IMR-90 (cell line): ENCODE measurements around the gene MRTFA. TPM values are rescaled to one million over a fixed set of nuclear protein-coding genes. Genes with fewer than 3 reads are reported as not detected.

Experiments used
- ATAC-seq: fragments of 200-7000 bp; cut with Tn5 transposase; 2 replicates; pipeline ENCODE4 v1.9.1; 2020; ENCODE audit warnings: low read depth, mild to moderate bottlenecking, moderate library complexity
- BruUV-seq: library from RNA; stranded (reverse); fragments of 400-500 nt; replicated peaks from 2 replicates; lab custom pipeline; 2021; lab: Mats Ljungman, UMichigan
- CTCF ChIA-PET: fragments of 300-600 bp; formaldehyde crosslinking; extraction: SDS; loops from one replicate; lab custom pipeline; 2021; ENCODE audit warnings: antibody characterized with exemption; lab: Yijun Ruan, JAX
- POLR2A ChIA-PET: fragments of 300-600 bp; sonication (Branson Sonifier 250); formaldehyde crosslinking; loops from one replicate; lab custom pipeline; 2022; ENCODE audit warnings: antibody characterized with exemption; ENCODE audit not compliant: unreplicated experiment; lab: Charles Lee
- DNase-seq: peaks from one replicate; pipeline ENCODE4 v3.0.0; 2013
- H2AFZ ChIP-seq: replicated peaks from 2 replicates; pipeline ENCODE3; 2013; ENCODE audit warnings: low read length, mild to moderate bottlenecking; ENCODE audit not compliant: poor library complexity
- H2AK5ac ChIP-seq: 2 replicates; pipeline ENCODE4 v1.6.1; 2013; ENCODE audit warnings: low read depth, low read length, inconsistent platforms
- H2AK9ac ChIP-seq: replicated peaks from 2 replicates; pipeline ENCODE3; 2013; ENCODE audit warnings: mild to moderate bottlenecking, low read depth, low read length, moderate library complexity; ENCODE audit not compliant: poor library complexity
- H2BK120ac ChIP-seq: 2 replicates; pipeline ENCODE4 v1.6.1; 2013; ENCODE audit warnings: low read depth, low read length, inconsistent platforms
- H2BK15ac ChIP-seq: 3 replicates; pipeline ENCODE4 v1.6.1; 2013; ENCODE audit warnings: low read depth, low read length, inconsistent platforms
- H2BK20ac ChIP-seq: 2 replicates; pipeline ENCODE4 v1.6.1; 2013; ENCODE audit warnings: low read depth, mild to moderate bottlenecking, inconsistent platforms, low read length, moderate library complexity
- H2BK5ac ChIP-seq: 2 replicates; pipeline ENCODE4 v1.6.1; 2013; ENCODE audit warnings: mild to moderate bottlenecking, low read depth, low read length, inconsistent platforms; ENCODE audit not compliant: poor library complexity, severe bottlenecking
- H3K14ac ChIP-seq: replicated peaks from 2 replicates; pipeline ENCODE4 v1.6.1; 2013; ENCODE audit warnings: low read depth, low read length, inconsistent platforms
- H3K18ac ChIP-seq: 2 replicates; pipeline ENCODE4 v1.6.1; 2013; ENCODE audit warnings: low read depth, low read length, control low read depth
- H3K23ac ChIP-seq: 2 replicates; pipeline ENCODE4 v1.6.1; 2013; ENCODE audit warnings: low read depth, low read length, inconsistent platforms
- H3K27ac ChIP-seq: 2 replicates; pipeline ENCODE4 v1.5.1; 2013; ENCODE audit warnings: mild to moderate bottlenecking, control low read depth, low read length; ENCODE audit not compliant: insufficient read depth
- H3K27me3 ChIP-seq: 2 replicates; pipeline ENCODE4 v1.6.1; 2013; ENCODE audit warnings: low read length; ENCODE audit not compliant: control insufficient read depth, insufficient read depth
- H3K36me3 ChIP-seq: 2 replicates; pipeline ENCODE4 v1.6.1; 2013; ENCODE audit warnings: low read length, mixed read lengths; ENCODE audit not compliant: control insufficient read depth, insufficient read depth
- H3K4ac ChIP-seq: 2 replicates; pipeline ENCODE4 v1.6.1; 2013; ENCODE audit warnings: low read depth, low read length, inconsistent platforms
- H3K4me1 ChIP-seq: 2 replicates; pipeline ENCODE4 v1.6.1; 2013; ENCODE audit warnings: low read length, mixed read lengths; ENCODE audit not compliant: control insufficient read depth, insufficient read depth
- H3K4me2 ChIP-seq: 2 replicates; pipeline ENCODE4 v1.6.1; 2013; ENCODE audit warnings: low read depth, mild to moderate bottlenecking, control low read depth, low read length, moderate library complexity
- H3K4me3 ChIP-seq: 2 replicates; pipeline ENCODE4 v1.5.1; 2013; ENCODE audit warnings: low read depth, mild to moderate bottlenecking, control low read depth, low read length, moderate library complexity; ENCODE audit not compliant: insufficient read depth
- H3K56ac ChIP-seq: 2 replicates; pipeline ENCODE4 v1.6.1; 2013; ENCODE audit warnings: low read length, inconsistent platforms; ENCODE audit not compliant: insufficient read depth; ENCODE audit errors: extremely low read depth
- H3K79me1 ChIP-seq, 2 experiments: 2 replicates each; pipeline ENCODE4 v1.6.1; 2013; ENCODE audit warnings: low read length in 2 of 2, inconsistent platforms in 1 of 2, low read depth in 1 of 2
- H3K9ac ChIP-seq: 2 replicates; pipeline ENCODE4 v1.6.1; 2013; ENCODE audit warnings: low read depth, low read length, control low read depth
- H3K9me1 ChIP-seq: 2 replicates; pipeline ENCODE4 v1.6.1; 2013; ENCODE audit warnings: low read length, inconsistent platforms; ENCODE audit not compliant: insufficient read depth
- H3K9me3 ChIP-seq: 2 replicates; pipeline ENCODE4 v1.6.1; 2013; ENCODE audit warnings: low read length; ENCODE audit not compliant: control insufficient read depth, insufficient read depth
- H4K20me1 ChIP-seq: 2 replicates; pipeline ENCODE4 v1.6.1; 2013; ENCODE audit warnings: low read length, inconsistent platforms; ENCODE audit not compliant: insufficient read depth
- H4K5ac ChIP-seq: 2 replicates; pipeline ENCODE4 v1.6.1; 2013; ENCODE audit warnings: mild to moderate bottlenecking, low read depth, low read length, control low read depth
- H4K8ac ChIP-seq, 2 experiments: 2 replicates each; pipeline ENCODE4 v1.6.1; 2013; ENCODE audit warnings: low read depth in 2 of 2, low read length in 2 of 2, control low read depth in 1 of 2, inconsistent platforms in 1 of 2
- H4K91ac ChIP-seq: 2 replicates; pipeline ENCODE4 v1.6.1; 2013; ENCODE audit warnings: low read depth, low read length, inconsistent platforms; ENCODE audit not compliant: insufficient read depth
- ELK1 ChIP-seq: fragments of 150-350 bp; IDR thresholded peaks from 2 replicates; pipeline ENCODE4 v1.6.1; 2016; ENCODE audit warnings: low read depth, mild to moderate bottlenecking, low read length, moderate library complexity, borderline replicate concordance
- MAZ ChIP-seq: IDR thresholded peaks from 2 replicates; pipeline ENCODE4 v1.6.1; 2012; ENCODE audit warnings: low read depth, mild to moderate bottlenecking, low read length, improper control_type of control experiment, moderate library complexity, borderline replicate concordance
- NFE2L2 ChIP-seq: fragments of 150-350 bp; IDR thresholded peaks from 2 replicates; pipeline ENCODE4 v1.6.1; 2016; ENCODE audit warnings: low read depth, mild to moderate bottlenecking, low read length
- POLR2A ChIP-seq: IDR thresholded peaks from 2 replicates; pipeline ENCODE4 v1.6.1; 2012; ENCODE audit warnings: mild to moderate bottlenecking, low read depth, low read length
- SMC3 ChIP-seq: fragments of 150-350 bp; IDR thresholded peaks from 2 replicates; pipeline ENCODE4 v1.6.1; 2016; ENCODE audit warnings: low read depth, mild to moderate bottlenecking, antibody characterized with exemption, low read length, moderate library complexity
- WGBS, 2 experiments: methylation state at CpG; one replicate each; pipeline versions ENCODE4 v1.1.5 to v1.1.7; 2013; ENCODE audit warnings: missing lambda C conversion rate in 2 of 2; ENCODE audit not compliant: insufficient read length in 1 of 2; ENCODE audit errors: extremely low coverage in 2 of 2; 5-methylcytosine and 5-hydroxymethylcytosine counted together
- dilution Hi-C: fragments of 300-500 bp; cut with HindIII; formaldehyde crosslinking; loops from one replicate; pipeline ENCODE4 v1.14.3; 2018; ENCODE audit warnings: low sequenced_read_pairs; ENCODE audit not compliant: unreplicated experiment
- in situ Hi-C: fragments of 300-500 bp; cut with MboI; formaldehyde crosslinking; loops from 3 replicates; pipeline ENCODE4 v1.14.3; 2019; ENCODE audit warnings: low sequenced_read_pairs, inconsistent platforms, mixed read lengths
- intact Hi-C: fragments of 100-400 bp; cut with micrococcal nuclease; formaldehyde crosslinking; loops from 2 replicates; pipeline ENCODE4 v1.10.0; 2022
- polyA plus RNA-seq, 3 experiments: library from polyadenylated mRNA; depleted of rRNA; stranded (reverse); fragments of >200 nt; gene quantifications; 2 replicates each; pipeline ENCODE4 v1.2.3, GENCODE V29; 2012; ENCODE audit warnings: low replicate concordance in 1 of 3
- total RNA-seq: library from RNA; depleted of rRNA; stranded (reverse); fragments of >200 nt; gene quantifications from 2 replicates; pipeline ENCODE4 v1.2.3, GENCODE V29; 2012
- TF ChIP-seq, protein P1 (sequence below): fragments of 150-350 bp; IDR thresholded peaks from 2 replicates; pipeline ENCODE4 v1.6.1; 2017; ENCODE audit warnings: mild to moderate bottlenecking, antibody characterized with exemption, low read length, low read depth

The MRTFA gene
- total and polyA plus RNA-seq, 2 of the 4 experiments (the other 2 are of a cell fraction) = 12.5 to 17.2 TPM

DNA sequence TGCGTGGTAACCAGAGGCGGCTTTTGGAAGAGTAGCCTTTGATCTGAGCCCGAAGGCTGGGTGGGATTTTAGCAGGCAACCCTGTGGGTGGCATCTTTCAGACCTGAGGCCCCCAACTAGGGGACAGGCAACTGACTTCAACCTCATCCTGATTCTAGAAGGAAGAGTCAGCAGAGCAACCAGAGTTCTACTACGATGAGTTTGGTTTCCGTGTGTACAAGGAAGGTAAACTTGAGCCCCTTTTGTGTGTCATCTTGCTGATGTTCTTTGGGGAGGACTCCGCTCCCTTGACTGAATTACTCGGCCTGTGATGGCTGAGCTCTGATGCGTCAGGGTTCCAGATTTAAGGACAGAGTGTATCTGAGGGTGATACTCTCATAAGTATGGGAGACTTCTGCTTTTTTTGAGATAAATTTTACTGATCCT, 234.5 kb downstream of the MRTFA start:
- H3K36me3 ChIP-seq = peaks cover 53% of the 10 kb centered on the region
- intact Hi-C loops = no loop called here
- no peak overlapping the region for H3K4ac ChIP-seq
- no peak overlapping the region for H3K56ac ChIP-seq
- TF ChIP-seq MAZ = no peak
- TF ChIP-seq, protein P1, sequence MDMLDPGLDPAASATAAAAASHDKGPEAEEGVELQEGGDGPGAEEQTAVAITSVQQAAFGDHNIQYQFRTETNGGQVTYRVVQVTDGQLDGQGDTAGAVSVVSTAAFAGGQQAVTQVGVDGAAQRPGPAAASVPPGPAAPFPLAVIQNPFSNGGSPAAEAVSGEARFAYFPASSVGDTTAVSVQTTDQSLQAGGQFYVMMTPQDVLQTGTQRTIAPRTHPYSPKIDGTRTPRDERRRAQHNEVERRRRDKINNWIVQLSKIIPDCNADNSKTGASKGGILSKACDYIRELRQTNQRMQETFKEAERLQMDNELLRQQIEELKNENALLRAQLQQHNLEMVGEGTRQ = no peak
- no peak for TF ChIP-seq SMC3
- TF ChIP-seq POLR2A = no peak
- TF ChIP-seq NFE2L2 = no peak
- no peak for TF ChIP-seq ELK1
- H3K9me3 ChIP-seq = no peaks in the 10 kb centered on the region
- no peak overlapping the region for H2BK20ac ChIP-seq
- H3K79me1 ChIP-seq = peaks cover 27 to 58% of the 10 kb centered on the region in 2 experiments
- H2BK120ac ChIP-seq = no peak overlapping the region
- POLR2A ChIA-PET = no interaction called here
- H2BK15ac ChIP-seq = no peak overlapping the region
- dilution Hi-C loops = no loop called here
- in situ Hi-C loops = no loop called here
- no peak overlapping the region for H4K91ac ChIP-seq
- H4K20me1 ChIP-seq = peaks cover 22% of the 10 kb centered on the region
- no peak overlapping the region for H3K14ac ChIP-seq
- H2AK9ac ChIP-seq = no peak overlapping the region
- CTCF ChIA-PET = no interaction called here
- no peak overlapping the region for H3K23ac ChIP-seq
- H3K9me1 ChIP-seq = peaks cover 16% of the 10 kb centered on the region
- H2AK5ac ChIP-seq = no peak overlapping the region
- no peak overlapping the region for H3K4me3 ChIP-seq
- H4K5ac ChIP-seq = no peak overlapping the region
- no peak overlapping the region for H2BK5ac ChIP-seq
- H3K4me1 ChIP-seq = peaks cover 5% of the 10 kb centered on the region; the same call in 1 of the 2 replicates
- no peak overlapping the region for H3K27ac ChIP-seq
- WGBS, 2 experiments = 100% methylated on average over 2 of the region's 8 CpGs; no CpG with 5 or more reads in 1 of the 2 experiments
- H3K27me3 ChIP-seq = no peaks in the 10 kb centered on the region
- no TSS peak for BruUV-seq
- H3K9ac ChIP-seq = no peak overlapping the region
- no peak for DNase-seq
- no peak overlapping the region for H4K8ac ChIP-seq
- H3K4me2 ChIP-seq = no peak overlapping the region
- no peak overlapping the region for H2AFZ ChIP-seq
- no peak overlapping the region for H3K18ac ChIP-seq
- no peak for ATAC-seq
